ENCODE results near the gene BCAT1.

Gene BCAT1

GRCh38 chr12:24901576-24902461 is 47.1 kb downstream of the BCAT1 start:
- H3K27ac ChIP-seq: no peak overlapping the region
- no peak for TF ChIP-seq CTCF (conservative IDR thresholded peaks at IDR 0.05)

DNA sequence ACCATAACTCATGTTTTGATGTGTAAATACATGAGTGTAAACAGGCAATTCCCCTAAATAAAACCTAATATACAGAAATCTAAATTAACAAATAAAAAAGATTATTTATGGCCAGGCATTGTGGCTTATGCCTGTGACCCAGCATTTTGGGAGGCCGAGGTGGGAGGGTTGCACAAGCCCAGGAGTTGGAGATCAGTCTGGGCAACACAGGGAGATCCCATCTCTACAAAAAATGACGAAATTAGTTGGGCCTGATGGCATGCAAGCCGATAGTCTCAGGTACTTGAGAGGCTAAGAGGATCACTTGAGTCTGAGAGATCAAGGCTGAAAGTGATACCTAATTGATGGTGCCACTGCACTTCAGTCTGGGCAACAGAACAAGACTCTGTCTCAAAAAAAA is 48.7 kb downstream of the BCAT1 start:
- H3K27ac ChIP-seq: no peak overlapping the region
- TF ChIP-seq CTCF (conservative IDR thresholded peaks at IDR 0.05): no peak

DNA sequence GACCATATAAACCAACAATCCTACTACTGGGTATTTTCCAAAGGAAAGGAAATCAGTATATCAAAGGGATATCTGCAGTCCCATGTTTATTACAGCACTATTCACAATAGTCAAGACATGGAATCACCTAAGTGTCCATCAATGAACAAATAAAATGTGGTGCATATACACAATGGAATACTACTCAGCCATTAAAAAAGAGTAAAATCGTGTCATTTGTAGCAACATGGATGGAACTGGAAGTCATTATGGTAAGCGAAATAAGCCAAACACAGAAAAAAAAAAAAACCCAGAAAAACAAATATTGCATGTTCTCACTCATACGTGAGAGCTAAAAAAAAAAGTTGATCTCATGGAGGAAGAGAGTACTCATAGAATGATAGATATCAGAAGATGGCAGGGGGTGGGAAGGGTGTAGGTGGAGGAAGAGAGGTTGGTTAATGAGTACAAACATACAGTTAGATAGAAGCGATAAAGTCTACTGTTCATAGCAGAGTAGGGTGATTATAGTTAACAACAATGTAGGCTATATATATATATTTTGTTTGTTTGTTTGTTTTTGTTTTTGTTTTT is 49.3 kb downstream of the BCAT1 start:
- TF ChIP-seq CTCF (conservative IDR thresholded peaks at IDR 0.05): no peak
- H3K27ac ChIP-seq: no peak overlapping the region

GRCh38 chr12:24898606-24899005 is 50.3 kb downstream of the BCAT1 start:
- H3K27ac ChIP-seq: no peak overlapping the region
- TF ChIP-seq CTCF (conservative IDR thresholded peaks at IDR 0.05): no peak

DNA sequence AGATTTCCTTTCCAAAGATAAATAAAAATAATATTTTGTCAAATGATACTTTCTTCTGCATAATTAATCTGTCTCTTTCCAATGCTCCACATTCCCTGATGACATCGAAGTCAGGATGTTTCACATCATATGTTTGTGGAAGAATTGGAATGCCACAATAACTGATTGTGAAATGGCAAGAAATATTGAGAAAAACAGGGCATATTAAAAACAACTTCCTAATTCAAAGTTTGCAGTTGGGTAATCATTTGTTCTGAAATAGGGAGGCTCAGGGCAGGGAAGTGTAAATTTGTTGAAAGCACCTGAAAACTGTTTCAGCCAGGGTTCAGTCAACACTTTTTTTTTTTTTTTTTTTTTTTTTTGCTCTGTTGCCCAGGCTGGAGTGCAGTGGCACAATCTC is 50.7 kb downstream of the BCAT1 start:
- TF ChIP-seq CTCF (conservative IDR thresholded peaks at IDR 0.05): no peak
- H3K27ac ChIP-seq: no peak overlapping the region

GRCh38 chr12:24896171-24896570 is 52.7 kb downstream of the BCAT1 start:
- no peak for TF ChIP-seq CTCF (conservative IDR thresholded peaks at IDR 0.05)
- no peak overlapping the region for H3K27ac ChIP-seq

- no peak overlapping the region for H3K27ac ChIP-seq
- no peak for TF ChIP-seq CTCF (conservative IDR thresholded peaks at IDR 0.05)
Observed at GRCh38 chr12:24895612-24896011, 53.3 kb downstream of the BCAT1 start.
